SH-SY5Y (cell line): Measurements from ENCODE around the gene FCF1.

Experiments
- GATA2 ChIP-seq: IDR thresholded peaks from 2 replicates; pipeline ENCODE4 v1.6.1; 2011; ENCODE audit warnings: mild to moderate bottlenecking, low read depth, low read length
- GATA3 ChIP-seq: IDR thresholded peaks from 2 replicates; pipeline ENCODE4 v1.6.1; 2011; ENCODE audit warnings: low read depth, mild to moderate bottlenecking, low read length, moderate library complexity

GRCh38 chr14:74704656-74705055 lies 8.3 kb upstream of the FCF1 start:
- TF ChIP-seq GATA2 (no peak), GATA3 (no peak)
